ENCODE data around the gene TAB3.

Gene TAB3

GRCh38 chrX:30885136-30885535 lies 3.9 kb downstream of the TAB3 start:
- no peak for DNase-seq

GRCh38 chrX:30883138-30883537 lies 5.9 kb downstream of the TAB3 start:
- no peak for DNase-seq

GRCh38 chrX:30881797-30882196 lies 7.3 kb downstream of the TAB3 start:
- DNase-seq: no peak

- DNase-seq: no peak
These were observed 7.7 kb downstream of the TAB3 start for GRCh38 chrX:30881390-30881789.

- no peak for DNase-seq
These were observed 9.0 kb downstream of the TAB3 start for GRCh38 chrX:30880058-30880457.

- DNase-seq: no peak
These were observed 12.7 kb downstream of the TAB3 start for GRCh38 chrX:30876367-30876766.

GRCh38 chrX:30875957-30876356 lies 13.1 kb downstream of the TAB3 start:
- peak; percentile 79 for DNase-seq

- DNase-seq: peak; percentile 67
These were observed 14.2 kb downstream of the TAB3 start for GRCh38 chrX:30874851-30875250.

GRCh38 chrX:30870572-30870971 lies 18.5 kb downstream of the TAB3 start:
- no peak for DNase-seq

- no peak for DNase-seq
These were observed 23.4 kb downstream of the TAB3 start for GRCh38 chrX:30865612-30866011.

GRCh38 chrX:30865015-30865414 lies 24.0 kb downstream of the TAB3 start:
- DNase-seq: no peak

GRCh38 chrX:30864383-30864785 lies 24.7 kb downstream of the TAB3 start:
- no peak for DNase-seq

GRCh38 chrX:30863974-30864373 lies 25.1 kb downstream of the TAB3 start:
- no peak for DNase-seq

GRCh38 chrX:30858098-30858497 lies 31.0 kb downstream of the TAB3 start:
- no peak for DNase-seq

GRCh38 chrX:30851449-30851848 lies 37.6 kb downstream of the TAB3 start:
- DNase-seq: no peak

GRCh38 chrX:30835373-30835772 lies 53.7 kb downstream of the TAB3 start:
- no peak for DNase-seq

- DNase-seq: no peak
These were observed 55.2 kb downstream of the TAB3 start for GRCh38 chrX:30833896-30834295.

- DNase-seq: no peak
These were observed 58.0 kb downstream of the TAB3 start for GRCh38 chrX:30831082-30831481.

GRCh38 chrX:30830326-30830943 lies 58.6 kb downstream of the TAB3 start:
- no peak for DNase-seq

GRCh38 chrX:30824275-30824674 lies 64.8 kb downstream of the TAB3 start:
- DNase-seq: no peak

GRCh38 chrX:30822764-30823163 lies 66.3 kb downstream of the TAB3 start:
- no peak for DNase-seq

GRCh38 chrX:30822068-30822681 lies 66.9 kb downstream of the TAB3 start:
- no peak for DNase-seq

GRCh38 chrX:30821116-30821515 lies 67.9 kb downstream of the TAB3 start:
- DNase-seq: no peak

GRCh38 chrX:30819080-30819479 lies 70.0 kb downstream of the TAB3 start:
- no peak for DNase-seq

- DNase-seq: no peak
These were observed 73.0 kb downstream of the TAB3 start for GRCh38 chrX:30816079-30816478.
